Measurements from ENCODE around the gene EAF2. TPM values are rescaled to one million over a fixed set of nuclear protein-coding genes. Genes with fewer than 3 reads are reported as not detected.
A peak's percentile ranks its signal among the peaks of the same experiment; 100 is the strongest.

EAF2 gene
- total RNA-seq = 1 to 10 TPM in 6 of 7 donors, under 1 TPM in 1; 0.83 to 6.1 (median 2.7) TPM
- polyA plus RNA-seq = 1 to 10 TPM; 2.3 to 2.6 TPM
- long read RNA-seq, donor 1 = 0 reads
- long read RNA-seq, donor 2, transcript EAF2-201 (6 exons, 992 nt) = major isoform, 8 of 8 reads
- long read RNA-seq, donor 2, partial matches to known transcripts = 0 of 8 reads
- long read RNA-seq, donor 2, other reads (novel, unspliced or antisense) = 0 of 8 reads
- long read RNA-seq, donor 3, partial matches to known transcripts = 0 of 3 reads
- long read RNA-seq, donor 3, other reads (novel, unspliced or antisense) = 1 of 3 reads

GRCh38 chr3:121834671-121835464, at the start of gene EAF2, which contains the start of gene IQCB1:
TSS of gene EAF2 (plus strand) at chr3:121835209. CDS start at chr3:121835286, 77 bp downstream.
TSS of gene IQCB1 (minus strand) at chr3:121835060. CDS start at chr3:121828960, 6,100 bp downstream.
- Histone ChIP-seq H3K27ac (peak within 1 kb of the TSS; percentile 42 to 75), H3K4me1 (ENCODE audit: insufficient read depth) (peaks cover 4% of the 10 kb centered on the region), H3K4me3 (peak within 1 kb of the TSS; percentile 64), H3K9me3 (no peaks in the 10 kb centered on the region), H3K36me3 (no peaks in the 10 kb centered on the region), H3K27me3 (no peaks in the 10 kb centered on the region)
- 0 to 1% (median 0%) methylated on average over 53 to 54 of the region's 54 CpGs for WGBS, 3 donors
- DNase-seq = peak; percentile 94 to 97 (median 96)
- TF ChIP-seq POLR2A (IDR thresholded peaks at IDR 0.05) (peak; percentile 58), CTCF (IDR thresholded peaks at IDR 0.05) (no peak), EP300 (IDR thresholded peaks at IDR 0.05) (no peak)
- intact Hi-C loops (cut with DNase I) = no loop called here

GRCh38 chr3:121786485-121786884, 48.5 kb upstream of the EAF2 start:
- 2 to 19% (median 12%) methylated on average over 2 of the region's 2 CpGs for WGBS, 3 donors
- Histone ChIP-seq H3K36me3 (no peaks in the 10 kb centered on the region), H3K4me3 (no peak overlapping the region)

DNA sequence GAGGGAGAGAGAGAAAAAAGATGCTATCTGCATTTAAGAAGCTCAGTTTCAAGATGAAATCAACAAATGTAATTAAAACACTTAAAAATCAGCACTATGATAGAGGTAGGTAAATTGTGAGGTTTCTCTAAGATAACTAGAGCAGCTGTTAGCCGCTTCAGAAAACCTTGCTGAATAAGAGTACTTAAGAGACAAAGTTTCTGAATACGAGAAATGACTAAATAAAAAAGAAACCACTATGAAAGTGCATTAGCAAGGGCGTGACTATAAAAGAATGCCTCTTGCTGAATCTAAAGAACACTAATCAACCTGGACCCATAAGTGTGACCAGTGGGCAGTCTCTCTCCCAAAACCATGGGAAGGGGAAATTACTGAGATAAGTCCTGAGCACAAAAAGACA, 41.9 kb upstream of the EAF2 start:
- H3K4me1 ChIP-seq (ENCODE audit: insufficient read depth) = no peaks in the 10 kb centered on the region
- TF ChIP-seq EP300 (IDR thresholded peaks at IDR 0.05) (no peak), CTCF (IDR thresholded peaks at IDR 0.05) (no peak), POLR2A (IDR thresholded peaks at IDR 0.05) (no peak)
- H3K27me3 ChIP-seq = no peaks in the 10 kb centered on the region
- H3K27ac ChIP-seq = no peak overlapping the region
- no peak overlapping the region for H3K4me3 ChIP-seq
- intact Hi-C loops (cut with DNase I) = no loop called here
- WGBS, 3 donors = 92 to 99% (median 99%) methylated on average over 3 of the region's 3 CpGs
- DNase-seq = no peak
- no peaks in the 10 kb centered on the region for H3K36me3 ChIP-seq
- no peaks in the 10 kb centered on the region for H3K9me3 ChIP-seq

More at GRCh38 chr3:121786485-121786884, 48.5 kb upstream of the EAF2 start:
- no peak overlapping the region for H3K27ac ChIP-seq
- H3K27me3 ChIP-seq = no peaks in the 10 kb centered on the region
- no peaks in the 10 kb centered on the region for H3K4me1 ChIP-seq (ENCODE audit: insufficient read depth)
- DNase-seq = no peak
- intact Hi-C loops (cut with DNase I) = no loop called here
- TF ChIP-seq EP300 (IDR thresholded peaks at IDR 0.05) (no peak), CTCF (IDR thresholded peaks at IDR 0.05) (no peak)
- no peaks in the 10 kb centered on the region for H3K9me3 ChIP-seq

- no peak for DNase-seq
- intact Hi-C loops (cut with DNase I) = no loop called here
- Histone ChIP-seq H3K9me3 (no peaks in the 10 kb centered on the region), H3K27ac (no peak overlapping the region), H3K4me3 (no peak overlapping the region), H3K27me3 (no peaks in the 10 kb centered on the region), H3K36me3 (no peaks in the 10 kb centered on the region), H3K4me1 (ENCODE audit: insufficient read depth) (no peaks in the 10 kb centered on the region)
- TF ChIP-seq POLR2A (IDR thresholded peaks at IDR 0.05) = no peak
- TF ChIP-seq EP300 (IDR thresholded peaks at IDR 0.05) = no peak
- no peak for TF ChIP-seq CTCF (IDR thresholded peaks at IDR 0.05)
- 89 to 90% (median 90%) methylated on average over 2 of the region's 2 CpGs for WGBS, 3 donors
These were observed 40.6 kb upstream of the EAF2 start for GRCh38 chr3:121794264-121794983.
